ENCODE data around the gene TOP2A.

- TF ChIP-seq EZH2 (IDR thresholded peaks at IDR 0.05) (no peak), FOSL1 (IDR thresholded peaks at IDR 0.05; ENCODE audit: low read depth) (no peak), ZNF274 (IDR thresholded peaks at IDR 0.05; ENCODE audit: low read depth, low read length) (no peak), REST (IDR thresholded peaks at IDR 0.05; ENCODE audit: low read depth) (no peak), MAX (IDR thresholded peaks at IDR 0.05) (no peak), EZH2phosphoT487 (IDR thresholded peaks at IDR 0.05; ENCODE audit: borderline replicate concordance) (no peak), TCF7L2 (IDR thresholded peaks at IDR 0.05; ENCODE audit: borderline replicate concordance, extremely low read depth, insufficient read depth, insufficient read length) (no peak), POLR2AphosphoS5 (IDR thresholded peaks at IDR 0.05; ENCODE audit: low read depth, low read length) (no peak), SP1 (IDR thresholded peaks at IDR 0.05; ENCODE audit: low read depth) (no peak), EGR1 (IDR thresholded peaks at IDR 0.05; ENCODE audit: low read depth) (no peak)
- TF ChIP-seq, protein P1, sequence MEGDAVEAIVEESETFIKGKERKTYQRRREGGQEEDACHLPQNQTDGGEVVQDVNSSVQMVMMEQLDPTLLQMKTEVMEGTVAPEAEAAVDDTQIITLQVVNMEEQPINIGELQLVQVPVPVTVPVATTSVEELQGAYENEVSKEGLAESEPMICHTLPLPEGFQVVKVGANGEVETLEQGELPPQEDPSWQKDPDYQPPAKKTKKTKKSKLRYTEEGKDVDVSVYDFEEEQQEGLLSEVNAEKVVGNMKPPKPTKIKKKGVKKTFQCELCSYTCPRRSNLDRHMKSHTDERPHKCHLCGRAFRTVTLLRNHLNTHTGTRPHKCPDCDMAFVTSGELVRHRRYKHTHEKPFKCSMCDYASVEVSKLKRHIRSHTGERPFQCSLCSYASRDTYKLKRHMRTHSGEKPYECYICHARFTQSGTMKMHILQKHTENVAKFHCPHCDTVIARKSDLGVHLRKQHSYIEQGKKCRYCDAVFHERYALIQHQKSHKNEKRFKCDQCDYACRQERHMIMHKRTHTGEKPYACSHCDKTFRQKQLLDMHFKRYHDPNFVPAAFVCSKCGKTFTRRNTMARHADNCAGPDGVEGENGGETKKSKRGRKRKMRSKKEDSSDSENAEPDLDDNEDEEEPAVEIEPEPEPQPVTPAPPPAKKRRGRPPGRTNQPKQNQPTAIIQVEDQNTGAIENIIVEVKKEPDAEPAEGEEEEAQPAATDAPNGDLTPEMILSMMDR (IDR thresholded peaks at IDR 0.05 in 2 of 3, conservative IDR thresholded peaks at IDR 0.05 in 1 of 3; ENCODE audit: borderline replicate concordance in 1 of 3, insufficient read depth in 1 of 3, low read depth in 2 of 3, low read length in 2 of 3): no peak
These were observed 18.9 kb upstream of the TOP2A start for GRCh38 chr17:40436636-40437035.
